HL-60 (cell line): ENCODE measurements around the gene PIH1D1.

Experiments
- CTCF ChIP-seq: IDR thresholded peaks from one replicate; pipeline ENCODE4 v1.5.1; 2011; ENCODE audit warnings: low read length, control low read depth, inconsistent platforms; ENCODE audit not compliant: insufficient read depth
- GABPA ChIP-seq: IDR thresholded peaks from 2 replicates; pipeline ENCODE4 v1.6.1; 2012; ENCODE audit warnings: low read depth
- POLR2AphosphoS5 ChIP-seq: IDR thresholded peaks from 2 replicates; pipeline ENCODE4 v1.6.1; 2012; ENCODE audit warnings: low read depth
- REST ChIP-seq: IDR thresholded peaks from 2 replicates; pipeline ENCODE4 v1.6.1; 2012; ENCODE audit warnings: low read depth; ENCODE audit not compliant: insufficient replicate concordance
- SPI1 ChIP-seq: IDR thresholded peaks from 2 replicates; pipeline ENCODE4 v1.6.1; 2012; ENCODE audit warnings: low read depth, mild to moderate bottlenecking, borderline replicate concordance

- TF ChIP-seq POLR2AphosphoS5, result no peak
- TF ChIP-seq CTCF, result no peak
- no peak for TF ChIP-seq GABPA
- TF ChIP-seq SPI1, result no peak
- no peak for TF ChIP-seq REST
These were observed 5.6 kb downstream of the PIH1D1 start for GRCh38 chr19:49445997-49446396.
